Pancreas (tissue), 10 donors: ENCODE results near the gene ERI3. TPM values are rescaled to one million over a fixed set of nuclear protein-coding genes. Genes with fewer than 3 reads are reported as not detected.

Source experiments
- ATAC-seq, 4 donors: fragments of 200-7000 bp; cut with Tn5 transposase; one replicate each; pipeline versions ENCODE4 v1.8.0 to v1.9.1; 2020; ENCODE audit warnings: mild to moderate bottlenecking in 4 of 4, moderate library complexity in 4 of 4
- DNase-seq, 6 donors: peaks; one replicate each; pipeline ENCODE4 v3.0.0-alpha.2; 2020
- FAIRE-seq: peaks from 2 replicates; lab custom pipeline; 2012; peaks lifted over from hg19 to GRCh38; lab: Jason Lieb, UNC
- H3K27ac ChIP-seq, 4 donors: fragments of 200-600 bp; sonication (generic); 1 replicate in 3 of 4; 2 replicates in 1 of 4; pipeline versions ENCODE4 v1.5.0 to v1.8.0; 2020
- H3K27me3 ChIP-seq, 4 donors: fragments of 200-600 bp; one replicate each; pipeline ENCODE4 v1.8.0; 2021
- H3K36me3 ChIP-seq, 3 donors: fragments of 200-600 bp; sonication (generic) in 1 of 3; one replicate each; pipeline versions ENCODE4 v1.5.0 to v1.8.0; 2020 to 2021
- H3K4me1 ChIP-seq, 3 donors: fragments of 200-600 bp; one replicate each; pipeline ENCODE4 v1.8.0; 2021
- H3K4me3 ChIP-seq, 4 donors: fragments of 200-600 bp; sonication (generic) in 2 of 4; one replicate each; pipeline versions ENCODE4 v1.5.0 to v1.8.0; 2020 to 2021
- H3K9me3 ChIP-seq, 4 donors: fragments of 200-600 bp; one replicate each; pipeline ENCODE4 v1.8.0; 2021
- CTCF ChIP-seq, 4 donors: fragments of 200-600 bp; sonication (generic) in 3 of 4; IDR thresholded peaks; one replicate each; pipeline versions ENCODE4 v1.5.0 to v1.8.0; 2021; ENCODE audit warnings: antibody characterized with exemption in 4 of 4
- WGBS, 2 donors: extraction: QIAGEN DNeasy Blood & Tissue Kit; methylation state at CpG; one replicate each; pipeline ENCODE4 v1.1.7; 2013; 5-methylcytosine and 5-hydroxymethylcytosine counted together
- intact Hi-C, 3 donors: fragments of 100-400 bp; cut with DNase I; formaldehyde crosslinking; loops; one replicate each; pipeline versions ENCODE4 v1.11.1 to v1.14.2; 2022
- polyA plus RNA-seq, 2 donors: library from polyadenylated mRNA; stranded (reverse); fragments of 200-250 nt; gene quantifications; one replicate each; pipeline ENCODE4 v1.2.3, GENCODE V29; 2013
- total RNA-seq, 6 donors: library from RNA; stranded (reverse); fragmentation: NEBNext Ultra II Directional in 4 of 6; extraction: Animal tissue kit (Norgen Biotek cat#: 25700) in 4 of 6; gene quantifications; one replicate each; pipeline versions ENCODE4 v1.2.1 to v1.2.4, GENCODE V29; 2021 to 2023
- donor health status: healthy with polysubstance abuse.
- donor health status: DM: no; HTN: no; CAD: no; lungs with moderate emphysema.
- donor health status: DM: no; HTN: no; CAD: no.
- donor health status: control.
- donor health status: control.
- donor health status: Bipolar disorder and iron deficiency.
- donor health status: DM: yes; HTN: yes; CAD: no.
- donor health status: DM: no; HTN: no; CAD: no.
- donor health status: DM: no; HTN: no; CAD: no.
- donor health status: DM: yes; HTN: yes; CAD: no.

ERI3 gene
- total and polyA plus RNA-seq, 8 donors = 18.9 to 33.7 (median 21.8) TPM

GRCh38 chr1:44264451-44264771 lies 90.6 kb downstream of the ERI3 start:
- DNase-seq (no peak), FAIRE-seq (no peak), ATAC-seq (no peak)
- H3K9me3 ChIP-seq = no peaks in the 10 kb centered on the region
- no peak overlapping the region for H3K27ac ChIP-seq
- WGBS, 2 donors = 88% methylated on average over 10 to 11 of the region's 11 CpGs
- H3K36me3 ChIP-seq = no peaks in the 10 kb centered on the region
- intact Hi-C loops = no loop called here
- no peaks in the 10 kb centered on the region for H3K27me3 ChIP-seq
- no peak overlapping the region for H3K4me3 ChIP-seq
- H3K4me1 ChIP-seq = no peaks in the 10 kb centered on the region
- TF ChIP-seq CTCF (IDR thresholded peaks at IDR 0.05) = no peak

- FAIRE-seq (no peak), ATAC-seq (peak in 2 of 4 donors; percentile 32 to 41), DNase-seq (no peak)
- no peaks in the 10 kb centered on the region for H3K9me3 ChIP-seq
- no peak overlapping the region for H3K4me3 ChIP-seq
- no peaks in the 10 kb centered on the region for H3K27me3 ChIP-seq
- H3K36me3 ChIP-seq = no peaks in the 10 kb centered on the region
- intact Hi-C loops = no loop called here
- no peak overlapping the region for H3K27ac ChIP-seq
- no peak for TF ChIP-seq CTCF (IDR thresholded peaks at IDR 0.05)
- 93 to 94% methylated on average over 9 of the region's 9 CpGs for WGBS, 2 donors
- no peaks in the 10 kb centered on the region for H3K4me1 ChIP-seq
Observed at GRCh38 chr1:44263568-44264450, 91.2 kb downstream of the ERI3 start.

DNA sequence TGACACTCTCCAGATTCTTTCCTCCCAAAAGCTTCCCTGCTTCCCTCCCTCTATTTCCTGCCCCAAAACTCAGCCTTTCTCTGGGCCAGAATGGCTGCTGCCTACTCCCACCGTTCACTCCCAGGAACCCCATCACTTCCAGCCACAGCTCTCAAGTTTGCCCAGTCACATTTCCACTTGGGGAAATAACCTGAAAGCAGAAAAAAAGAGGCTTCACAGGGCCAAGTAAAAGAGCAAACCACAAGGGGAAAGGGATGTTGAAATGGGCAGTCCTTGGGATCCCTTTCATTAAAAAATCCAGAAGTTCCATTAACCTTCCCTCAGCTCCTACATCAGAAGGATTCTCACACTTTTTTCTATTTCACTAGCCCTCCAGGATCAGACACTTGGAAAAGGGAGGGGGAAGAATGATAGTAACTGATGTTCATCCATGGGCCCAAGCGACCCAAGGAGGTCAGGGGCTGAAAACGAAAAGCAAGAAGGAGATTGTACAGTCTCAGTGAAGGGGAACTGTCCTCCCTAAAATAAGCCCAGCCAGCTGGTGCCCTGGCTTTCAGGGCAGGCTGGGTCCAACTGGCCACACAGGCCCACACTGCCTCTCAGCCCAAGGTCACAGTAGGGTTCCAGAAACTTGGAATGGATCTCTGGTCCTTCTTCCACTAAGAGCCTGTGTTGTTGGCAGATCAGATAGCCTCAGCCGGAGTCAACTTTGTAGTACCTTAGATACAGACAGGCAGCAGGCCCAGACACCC lies 92.1 kb downstream of the ERI3 start:
- Histone ChIP-seq H3K27ac (no peak overlapping the region), H3K36me3 (no peaks in the 10 kb centered on the region), H3K27me3 (no peaks in the 10 kb centered on the region), H3K9me3 (no peaks in the 10 kb centered on the region), H3K4me3 (no peak overlapping the region), H3K4me1 (no peaks in the 10 kb centered on the region)
- 80 to 85% methylated on average over 4 of the region's 4 CpGs for WGBS, 2 donors
- DNase-seq = no peak
- TF ChIP-seq CTCF (IDR thresholded peaks at IDR 0.05) = no peak
- no peak for ATAC-seq
- intact Hi-C loops = no loop called here
- FAIRE-seq = no peak

DNA sequence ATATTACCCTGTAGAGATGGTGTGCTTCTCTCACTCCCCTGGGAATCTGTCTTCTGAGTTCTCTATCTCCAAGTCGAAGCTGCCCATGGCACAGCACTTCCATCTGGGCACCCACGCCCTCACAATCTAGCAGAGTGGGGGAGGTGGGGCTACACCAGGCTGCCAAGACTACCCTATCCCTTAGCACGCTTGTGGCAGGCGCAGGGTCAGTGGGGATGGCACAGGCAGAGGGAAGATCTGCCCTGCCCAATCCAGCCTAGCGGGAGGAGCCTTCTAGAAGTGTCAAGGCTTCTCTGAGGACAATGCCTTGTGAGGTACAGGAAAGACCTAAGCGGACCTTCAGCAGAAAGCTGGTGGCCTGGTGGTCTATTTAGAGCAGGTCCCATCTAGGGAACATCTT lies 92.6 kb downstream of the ERI3 start:
- DNase-seq (no peak), FAIRE-seq (no peak), ATAC-seq (no peak)
- no peaks in the 10 kb centered on the region for H3K27me3 ChIP-seq
- no peaks in the 10 kb centered on the region for H3K9me3 ChIP-seq
- TF ChIP-seq CTCF (IDR thresholded peaks at IDR 0.05) = no peak
- intact Hi-C loops = no loop called here
- no peak overlapping the region for H3K27ac ChIP-seq
- no peak overlapping the region for H3K4me3 ChIP-seq
- WGBS, 2 donors = 89 to 96% methylated on average over 6 of the region's 6 CpGs
- H3K4me1 ChIP-seq = no peaks in the 10 kb centered on the region
- no peaks in the 10 kb centered on the region for H3K36me3 ChIP-seq

- H3K27ac ChIP-seq = no peak overlapping the region
- no peaks in the 10 kb centered on the region for H3K27me3 ChIP-seq
- H3K36me3 ChIP-seq = no peaks in the 10 kb centered on the region
- 86 to 94% methylated on average over 5 of the region's 5 CpGs for WGBS, 2 donors
- TF ChIP-seq CTCF (IDR thresholded peaks at IDR 0.05) = no peak
- H3K4me1 ChIP-seq = no peaks in the 10 kb centered on the region
- no peak for ATAC-seq
- no peak for FAIRE-seq
- H3K9me3 ChIP-seq = no peaks in the 10 kb centered on the region
- no peak overlapping the region for H3K4me3 ChIP-seq
- no peak for DNase-seq
- intact Hi-C loops = no loop called here
Observed at GRCh38 chr1:44261962-44262361, 93.1 kb downstream of the ERI3 start.
